Stimulated activated CD4-positive, alpha-beta T cell treated with anti-CD3 and anti-CD28 coated beads, Interleukin-4, amount 100 ng/mL, for 48 hours (primary cell): ENCODE results near the gene PKP3.
"Not testable (repeated sequence)": the region's sequence is repeated elsewhere in the genome, so short reads cannot be mapped to it uniquely, and the experiment has no call there.

Source experiments
- DNase-seq, 2 donors: peaks; one replicate each; pipeline ENCODE4 v3.0.0-alpha.2; 2020; ENCODE audit warnings: low read depth in 2 of 2

The PKP3 gene, protein sequence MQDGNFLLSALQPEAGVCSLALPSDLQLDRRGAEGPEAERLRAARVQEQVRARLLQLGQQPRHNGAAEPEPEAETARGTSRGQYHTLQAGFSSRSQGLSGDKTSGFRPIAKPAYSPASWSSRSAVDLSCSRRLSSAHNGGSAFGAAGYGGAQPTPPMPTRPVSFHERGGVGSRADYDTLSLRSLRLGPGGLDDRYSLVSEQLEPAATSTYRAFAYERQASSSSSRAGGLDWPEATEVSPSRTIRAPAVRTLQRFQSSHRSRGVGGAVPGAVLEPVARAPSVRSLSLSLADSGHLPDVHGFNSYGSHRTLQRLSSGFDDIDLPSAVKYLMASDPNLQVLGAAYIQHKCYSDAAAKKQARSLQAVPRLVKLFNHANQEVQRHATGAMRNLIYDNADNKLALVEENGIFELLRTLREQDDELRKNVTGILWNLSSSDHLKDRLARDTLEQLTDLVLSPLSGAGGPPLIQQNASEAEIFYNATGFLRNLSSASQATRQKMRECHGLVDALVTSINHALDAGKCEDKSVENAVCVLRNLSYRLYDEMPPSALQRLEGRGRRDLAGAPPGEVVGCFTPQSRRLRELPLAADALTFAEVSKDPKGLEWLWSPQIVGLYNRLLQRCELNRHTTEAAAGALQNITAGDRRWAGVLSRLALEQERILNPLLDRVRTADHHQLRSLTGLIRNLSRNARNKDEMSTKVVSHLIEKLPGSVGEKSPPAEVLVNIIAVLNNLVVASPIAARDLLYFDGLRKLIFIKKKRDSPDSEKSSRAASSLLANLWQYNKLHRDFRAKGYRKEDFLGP

DNA sequence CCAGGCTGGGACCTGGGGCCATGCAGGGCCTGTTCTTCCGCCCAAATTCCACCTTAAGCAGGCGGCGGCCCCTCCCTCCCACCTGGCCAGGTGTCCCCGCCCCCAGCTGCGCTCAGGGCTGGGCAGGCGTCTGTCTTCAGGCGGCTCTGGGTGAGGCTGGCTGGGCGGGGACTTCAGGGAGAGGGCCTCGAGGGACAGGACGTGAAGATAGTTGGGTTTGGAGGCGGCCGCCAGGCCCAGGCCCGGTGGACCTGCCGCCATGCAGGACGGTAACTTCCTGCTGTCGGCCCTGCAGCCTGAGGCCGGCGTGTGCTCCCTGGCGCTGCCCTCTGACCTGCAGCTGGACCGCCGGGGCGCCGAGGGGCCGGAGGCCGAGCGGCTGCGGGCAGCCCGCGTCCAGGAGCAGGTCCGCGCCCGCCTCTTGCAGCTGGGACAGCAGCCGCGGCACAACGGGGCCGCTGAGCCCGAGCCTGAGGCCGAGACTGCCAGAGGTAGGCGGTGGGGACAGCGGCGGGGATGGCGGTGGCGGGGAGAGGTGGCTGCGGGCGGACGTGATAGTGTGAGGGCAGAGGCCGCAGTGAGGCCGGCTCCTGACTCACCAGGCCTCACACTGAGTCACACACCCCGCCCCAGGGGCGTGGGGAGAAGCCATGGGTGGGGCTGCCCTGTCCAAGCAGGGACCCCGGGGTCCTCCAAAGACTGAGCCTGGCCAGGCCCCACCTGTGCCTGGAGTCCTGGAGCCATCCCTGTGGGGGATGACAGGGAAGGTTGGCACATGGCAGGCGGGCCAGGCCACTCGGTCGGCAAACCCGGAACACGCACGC, at the start of gene PKP3:
PKP3 (plus strand) TSS at position 176 of the 824 bp plus-strand sequence; CDS start at position 260, 84 bp downstream.
- no peak for DNase-seq

DNA sequence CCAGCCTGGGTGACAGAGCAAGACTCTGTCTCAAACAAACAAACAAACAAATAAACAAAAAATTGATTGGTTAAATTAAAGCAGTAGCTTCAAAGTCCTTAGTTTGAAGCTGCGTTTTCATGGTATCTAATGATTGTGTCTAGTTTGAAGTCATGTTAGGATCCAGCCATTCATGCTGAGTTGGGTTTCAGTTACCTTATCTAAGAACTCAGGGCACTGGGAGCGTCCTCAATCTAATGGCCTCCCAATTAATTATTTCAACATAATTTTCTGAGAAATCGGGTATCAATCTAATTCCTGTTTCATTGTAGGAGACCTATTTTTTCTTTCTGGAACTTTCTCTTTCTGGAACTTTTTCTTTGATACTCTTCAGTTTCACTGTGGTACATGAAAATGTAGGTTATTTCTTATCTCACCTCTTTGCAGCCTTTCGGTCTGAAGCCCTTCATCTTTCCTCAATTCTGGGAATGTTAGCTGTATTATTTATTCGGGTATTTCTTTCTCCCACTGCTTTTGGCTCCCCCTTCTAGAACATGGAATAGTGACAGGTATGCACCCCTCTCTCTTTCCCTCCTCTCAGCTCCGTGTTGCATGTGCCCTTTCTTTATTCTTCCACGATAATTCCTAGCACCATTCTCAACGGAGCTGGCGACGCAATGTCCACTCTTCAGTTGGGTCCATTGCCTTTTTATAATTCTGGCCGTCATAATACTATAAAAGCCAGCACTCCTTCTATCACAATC, 49.0 kb upstream of the PKP3 start:
- no peak for DNase-seq

DNA sequence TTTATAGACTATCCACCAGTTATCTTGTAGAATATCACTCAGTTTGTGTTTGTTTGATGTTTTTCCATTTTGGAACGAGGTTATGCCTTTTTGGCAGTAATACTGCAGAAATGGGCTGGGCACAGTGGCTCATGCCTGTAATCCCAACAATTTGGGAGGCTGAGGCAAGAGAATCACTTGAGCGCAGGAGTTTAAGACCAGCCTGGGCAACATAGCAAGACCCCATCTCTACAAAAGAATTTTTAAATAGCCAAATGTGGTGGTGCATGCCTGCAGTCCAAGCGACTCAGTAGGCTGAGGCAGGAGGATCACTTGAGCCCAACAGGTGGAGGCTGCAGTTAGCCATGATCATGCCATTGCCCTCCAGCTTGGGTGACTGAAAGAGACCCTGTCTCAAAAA, 47.5 kb upstream of the PKP3 start:
- DNase-seq, result no peak

DNA sequence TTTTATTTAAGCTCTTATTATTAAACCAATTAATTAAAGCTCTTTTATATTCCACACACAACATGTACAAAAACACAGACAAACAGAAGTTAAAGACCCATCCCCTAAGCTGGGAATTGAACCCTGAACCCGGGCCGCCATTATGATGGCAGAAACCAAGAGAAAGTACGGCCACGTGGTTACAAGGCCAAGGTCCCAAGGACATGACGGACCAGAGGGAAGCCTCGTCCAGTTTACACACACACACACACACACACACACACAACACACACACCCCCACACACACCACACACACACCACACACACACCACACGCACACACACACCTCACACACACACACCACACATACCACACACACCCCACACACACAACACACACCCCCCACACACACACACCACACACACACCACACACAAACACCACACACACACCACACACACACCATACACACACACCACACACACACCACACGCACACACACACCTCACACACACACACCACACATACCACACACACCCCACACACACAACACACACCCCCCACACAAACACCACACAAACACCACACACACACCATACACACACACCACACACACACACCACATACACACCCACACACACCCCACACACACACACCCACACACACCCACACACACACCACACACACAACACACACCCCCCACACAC, 44.6 kb upstream of the PKP3 start:
- not testable (repeated sequence) for DNase-seq

DNA sequence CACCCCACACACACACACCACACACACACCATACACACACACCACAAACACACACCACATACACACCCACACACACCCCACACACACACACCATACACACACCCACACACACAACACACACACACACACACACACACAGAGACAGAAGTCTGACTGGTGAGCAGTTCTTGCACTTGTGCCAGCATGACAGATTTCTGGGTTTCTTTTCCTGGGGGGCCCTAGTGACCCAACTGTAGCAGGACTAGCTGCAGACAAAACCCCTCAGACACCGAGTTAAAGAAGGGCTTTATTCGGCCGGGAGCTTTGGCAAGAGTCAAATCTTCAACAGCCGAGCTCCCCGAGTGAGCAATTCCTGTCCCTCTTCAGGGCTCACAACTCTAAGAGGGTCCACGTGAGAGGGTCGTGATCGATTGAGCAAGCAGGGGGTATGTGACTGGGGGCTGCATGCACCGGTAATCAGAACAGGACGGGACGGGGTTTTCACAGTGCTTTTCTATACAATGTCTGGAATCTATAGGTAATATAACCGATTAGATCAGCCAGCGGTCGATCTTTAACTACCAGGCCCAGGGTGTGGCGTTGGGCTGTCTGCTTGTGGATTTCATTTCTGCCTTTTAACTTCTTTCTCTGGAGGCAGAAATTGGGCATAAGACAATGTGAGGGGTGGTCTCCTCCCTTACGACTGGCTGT, 43.8 kb upstream of the PKP3 start:
- not testable (repeated sequence) for DNase-seq

DNA sequence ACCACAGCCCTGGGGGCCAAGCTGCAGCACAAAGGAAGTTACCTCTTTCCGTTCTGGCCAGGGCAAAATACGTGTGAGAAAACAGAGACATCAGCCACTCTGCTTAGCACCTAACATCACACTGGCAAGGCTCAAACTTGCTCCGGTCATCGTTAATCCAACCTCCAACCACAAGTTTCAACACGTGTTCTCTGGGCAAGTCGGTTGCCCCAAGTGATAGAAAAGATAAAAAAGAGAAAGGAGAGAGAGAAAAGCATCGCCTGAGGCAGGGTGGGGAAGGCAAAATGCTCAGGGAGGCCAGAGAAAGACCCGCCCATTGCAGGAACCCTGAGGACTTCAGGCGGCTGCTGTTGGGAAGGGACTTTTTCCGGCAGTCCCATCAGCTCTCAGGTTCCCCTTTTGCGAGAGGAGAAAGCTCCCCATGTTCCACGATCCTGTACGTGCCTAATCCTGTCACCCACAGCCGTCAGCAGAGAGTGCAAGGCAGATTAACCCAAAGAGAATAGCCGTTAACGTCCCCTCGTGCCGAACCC, 43.2 kb upstream of the PKP3 start:
- no peak for DNase-seq

DNA sequence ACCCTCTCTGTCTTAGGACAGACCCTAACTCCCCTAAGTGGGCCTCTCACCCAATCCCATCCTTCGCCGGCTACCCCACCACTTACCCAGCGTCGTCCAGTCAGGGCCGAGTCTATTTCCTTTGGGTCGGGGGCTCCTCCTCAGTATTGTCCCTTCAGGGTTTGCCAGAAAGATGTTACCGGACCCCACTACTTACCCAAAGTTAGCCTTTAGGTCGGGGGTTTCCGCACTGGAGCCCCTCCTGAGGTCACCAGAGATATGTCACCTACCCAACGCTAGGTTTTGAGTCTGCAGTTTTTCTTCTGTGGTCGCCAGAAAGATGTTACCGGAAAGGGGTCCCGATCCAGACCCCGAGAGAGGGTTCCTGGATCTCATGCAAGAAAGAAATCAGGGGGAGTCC, 42.6 kb upstream of the PKP3 start:
- no peak for DNase-seq

DNA sequence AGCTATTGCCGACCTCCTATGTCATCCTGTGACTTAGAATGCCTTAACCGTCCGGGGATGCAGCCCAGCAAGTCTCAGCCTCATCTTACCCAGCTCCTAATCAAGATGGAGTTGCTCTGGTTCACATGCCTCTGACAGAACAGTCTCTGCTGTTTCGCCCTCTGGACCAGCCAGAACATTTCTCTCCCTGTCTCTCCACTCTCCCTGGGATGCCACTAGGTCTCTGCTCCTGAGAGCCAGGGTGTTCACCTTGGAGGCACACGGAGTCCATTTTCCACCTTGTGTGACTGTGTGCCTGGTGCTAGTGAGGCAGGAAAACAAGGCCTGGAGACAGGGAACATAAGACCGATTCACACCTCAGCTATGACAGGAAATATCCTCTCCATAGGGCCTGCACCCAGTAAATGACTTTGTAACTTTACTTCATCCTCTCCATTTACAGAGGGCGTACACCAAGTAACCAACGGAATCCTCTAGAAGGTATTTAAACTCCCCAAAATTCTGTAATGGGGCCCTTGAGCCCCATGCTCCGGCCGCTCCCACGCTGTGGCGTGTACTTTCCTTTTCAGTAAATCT, 41.5 kb upstream of the PKP3 start:
- DNase-seq, result no peak

DNA sequence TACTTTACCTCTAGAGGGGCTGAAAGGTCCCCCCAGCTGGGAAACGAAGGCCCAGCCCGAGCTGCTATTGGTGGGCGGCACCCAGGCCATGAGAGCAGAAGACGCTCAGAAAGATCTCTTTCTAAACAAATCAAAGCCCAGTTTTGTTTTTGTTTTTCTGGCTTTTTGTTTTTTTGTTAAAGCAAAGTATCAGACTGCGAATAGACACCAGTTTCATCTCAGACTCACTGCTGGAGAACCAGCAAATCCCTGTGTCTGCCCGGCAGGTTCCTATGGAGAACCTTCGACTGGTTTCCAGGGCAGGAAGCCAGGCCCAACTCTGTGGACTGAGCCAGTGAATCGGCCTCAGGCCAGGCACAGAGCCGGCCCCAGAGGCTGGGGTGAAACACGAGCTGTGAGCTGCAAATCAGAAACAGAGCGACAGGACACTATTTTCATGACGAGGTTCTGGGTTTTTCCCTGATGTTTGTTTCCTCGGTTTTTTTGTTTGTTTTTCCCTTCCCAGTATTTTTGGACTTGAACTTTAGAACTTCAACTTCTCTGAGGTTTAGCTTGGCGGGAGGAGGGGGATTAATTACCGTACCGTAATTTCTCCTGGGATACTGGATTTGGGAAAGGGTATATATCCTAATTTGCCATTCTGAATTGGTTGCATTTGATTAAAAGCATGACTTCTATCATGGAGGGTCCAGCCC, 40.7 kb upstream of the PKP3 start:
- DNase-seq, result no peak

DNA sequence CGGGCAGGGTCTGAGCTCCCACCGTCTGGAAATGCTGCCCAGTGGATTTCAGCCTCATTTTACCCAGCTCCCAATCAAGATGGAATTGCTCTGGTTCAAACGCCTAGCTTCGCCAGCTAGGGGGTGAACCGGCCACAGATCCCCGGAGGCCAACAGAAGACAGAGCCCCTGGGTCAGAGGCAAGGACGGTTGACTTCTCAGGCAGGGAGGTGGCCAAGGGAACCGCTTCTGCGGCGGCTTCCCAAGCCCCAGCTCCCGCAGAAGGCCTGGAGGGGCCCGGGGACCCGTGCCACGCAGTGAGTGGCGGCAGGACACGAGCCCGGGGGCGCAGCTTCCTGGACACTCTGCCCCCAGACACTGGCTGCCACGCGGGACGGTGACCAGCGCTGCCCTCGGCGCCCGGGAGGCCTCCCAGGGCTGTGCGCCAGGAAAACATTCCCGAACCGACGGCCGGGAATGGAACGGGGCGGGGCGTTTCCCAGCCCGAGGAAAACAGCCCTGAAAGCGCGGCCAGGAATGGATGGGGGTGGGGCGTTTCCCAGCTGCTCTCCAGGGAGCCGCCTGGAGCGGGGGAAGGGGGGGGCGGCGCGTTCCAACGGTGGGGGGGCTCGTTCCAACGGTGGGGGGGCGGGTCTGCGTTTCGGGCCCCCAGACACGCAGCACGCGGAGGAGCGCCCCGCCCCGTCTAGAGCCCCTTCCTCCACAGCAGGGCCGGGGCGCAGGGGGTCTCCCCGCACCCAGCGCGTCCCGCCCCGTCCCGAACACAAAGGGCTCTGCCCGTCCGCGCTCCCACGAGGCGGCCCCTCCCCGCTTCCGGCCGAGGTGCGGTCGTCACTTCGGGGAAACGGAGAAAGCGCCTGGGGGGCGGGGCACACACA, 38.2 kb upstream of the PKP3 start:
- peak; percentile 79 to 85 for DNase-seq

DNA sequence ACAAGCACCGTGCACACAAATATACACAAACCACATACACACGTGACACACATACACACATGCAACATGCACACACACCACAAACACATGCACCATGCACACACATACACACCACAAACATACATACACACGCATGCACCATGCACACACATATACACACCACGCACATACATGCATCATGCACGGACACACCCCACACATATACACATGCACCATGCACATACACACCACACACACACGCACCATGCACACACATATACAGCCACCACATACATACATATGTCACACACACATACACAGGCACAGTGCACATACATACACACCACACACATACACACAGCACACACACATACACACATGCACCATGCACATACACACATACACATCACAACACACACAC, 37.4 kb upstream of the PKP3 start:
- no peak for DNase-seq

DNA sequence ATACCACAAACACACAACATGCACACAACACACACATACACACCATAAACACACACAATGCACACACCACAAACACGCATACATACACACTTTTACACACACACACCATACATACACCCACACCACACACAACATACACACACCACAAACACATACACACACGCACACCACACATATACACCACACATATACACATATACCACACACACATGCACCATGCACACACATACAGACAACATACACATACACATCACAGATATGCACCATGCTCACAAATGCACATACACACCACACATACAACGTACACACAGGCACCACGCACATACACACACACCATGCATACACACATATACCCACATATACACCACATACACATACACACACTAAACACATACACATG, 36.4 kb upstream of the PKP3 start:
- no peak for DNase-seq

DNA sequence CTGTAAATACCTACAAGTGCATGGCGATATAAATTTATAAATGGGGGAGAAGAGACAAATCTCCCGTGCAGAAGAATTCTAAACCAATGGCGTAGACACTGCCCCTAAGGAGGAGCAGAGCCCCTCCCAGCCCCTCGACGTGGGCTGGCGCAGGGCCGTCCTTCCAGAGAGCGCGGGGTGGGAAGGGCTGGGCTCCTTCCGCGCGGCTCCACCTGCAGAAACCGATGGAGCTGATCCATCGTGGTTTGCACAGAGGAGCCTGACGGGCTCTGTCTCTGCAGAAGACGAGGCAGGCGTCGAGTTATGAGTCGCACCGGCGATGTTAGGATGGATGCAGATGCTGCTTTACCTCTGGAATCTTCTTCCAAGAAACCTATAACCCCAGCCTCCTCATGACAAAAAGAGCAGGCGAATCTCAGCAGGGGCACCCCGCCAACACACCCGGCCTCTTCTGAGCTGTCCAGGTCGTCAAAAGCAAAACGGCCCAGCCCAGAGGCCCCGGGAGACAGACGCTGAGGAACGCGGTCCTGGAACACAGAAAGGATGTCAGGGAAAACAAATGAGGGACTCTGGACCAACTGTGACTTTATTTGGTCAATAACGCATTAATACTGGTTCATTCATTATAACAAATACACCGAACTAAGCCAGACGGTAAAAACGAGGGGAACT, 35.7 kb upstream of the PKP3 start:
- no peak for DNase-seq

DNA sequence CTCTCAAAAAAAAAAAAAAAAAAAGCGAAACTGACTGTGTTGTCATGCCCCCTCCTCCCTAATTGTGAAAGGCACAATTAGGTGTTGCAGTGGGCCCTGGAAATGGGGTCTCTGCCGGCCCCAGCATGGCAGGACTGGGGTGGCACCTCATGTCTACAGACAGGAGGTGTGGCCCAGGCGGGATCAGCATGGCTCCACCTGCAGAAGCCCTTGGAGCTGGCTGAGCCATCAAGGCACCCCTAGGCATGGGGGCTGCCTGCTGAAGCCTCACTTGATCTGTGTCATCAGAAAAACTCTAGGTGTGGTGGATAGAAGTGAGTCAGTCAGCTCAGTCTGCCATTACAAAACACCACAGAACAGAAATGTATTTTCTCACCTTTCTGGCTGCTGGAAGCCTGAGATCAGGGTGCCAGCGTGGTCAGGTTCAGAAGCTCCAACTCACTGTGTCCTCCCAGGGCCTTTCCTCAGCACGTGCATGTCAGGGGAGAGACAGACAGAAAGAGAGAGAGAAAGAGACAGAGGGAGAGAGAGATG, 34.8 kb upstream of the PKP3 start:
- no peak for DNase-seq

DNA sequence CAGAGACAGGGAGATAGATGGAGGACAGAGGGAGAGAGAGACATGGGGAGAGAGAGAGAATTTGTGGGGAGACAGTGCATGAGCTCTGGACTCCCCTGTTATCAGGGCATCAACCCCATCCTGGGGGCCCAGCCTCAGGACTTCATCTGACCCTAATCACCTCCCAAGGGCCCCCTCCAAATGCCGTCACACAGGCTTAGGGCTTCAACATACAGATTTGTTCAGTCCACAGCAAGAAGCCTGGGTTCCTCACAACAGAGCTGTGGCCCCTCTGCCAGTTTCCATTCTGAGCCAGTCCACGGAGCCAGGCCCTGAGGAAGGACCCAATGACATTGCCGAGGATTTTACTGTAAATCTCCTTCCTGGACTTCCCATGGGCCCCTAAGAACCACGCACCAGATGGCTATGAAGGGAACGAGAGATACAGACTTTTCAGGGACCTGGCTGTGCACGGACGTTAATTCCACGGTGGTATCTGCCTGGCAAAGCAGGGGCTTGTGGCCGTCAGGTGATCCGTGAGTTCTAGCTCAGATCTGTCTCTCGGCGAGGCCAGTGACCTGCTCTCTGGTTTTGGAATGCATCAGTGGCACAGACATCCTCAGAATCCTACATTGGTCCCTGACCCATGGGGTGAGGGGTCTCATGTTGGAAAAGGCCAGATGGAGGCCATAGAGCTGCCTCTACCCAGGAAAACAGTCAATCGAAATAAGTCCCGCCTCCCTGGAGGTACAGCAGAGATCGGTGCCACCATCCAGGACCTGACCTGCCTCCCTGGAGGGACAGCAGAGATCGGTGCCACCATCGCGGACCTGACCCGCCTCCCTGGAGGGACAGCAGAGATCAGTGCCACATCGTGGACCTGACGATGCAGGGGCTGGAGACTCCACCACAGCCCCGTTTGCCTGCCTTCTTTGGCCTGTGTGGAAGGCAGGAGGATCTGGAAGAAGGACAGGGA, 33.4 kb upstream of the PKP3 start:
- DNase-seq, result no peak
